Mesendoderm (in vitro differentiated cells): ENCODE results near the gene ACTG1.

Experiments
- DNase-seq: peaks from one replicate; pipeline ENCODE4 v3.0.0; 2013
- H2AK5ac ChIP-seq: 2 replicates; pipeline ENCODE4 v1.6.1; 2013; ENCODE audit warnings: low read length, inconsistent platforms
- H2BK120ac ChIP-seq: 2 replicates; pipeline ENCODE4 v1.6.1; 2013; ENCODE audit warnings: low read depth, mild to moderate bottlenecking, low read length, moderate library complexity, mixed read lengths
- H2BK15ac ChIP-seq: replicated peaks from 2 replicates; pipeline ENCODE4 v1.6.1; 2013; ENCODE audit warnings: low read depth, mild to moderate bottlenecking, moderate library complexity
- H2BK5ac ChIP-seq: 2 replicates; pipeline ENCODE4 v1.6.1; 2013; ENCODE audit warnings: low read length, inconsistent platforms
- H3K18ac ChIP-seq: 2 replicates; pipeline ENCODE4 v1.6.1; 2013; ENCODE audit warnings: mild to moderate bottlenecking, low read length, mixed read lengths
- H3K23ac ChIP-seq: one replicate; pipeline ENCODE4 v1.6.1; 2013; ENCODE audit warnings: low read length
- H3K27ac ChIP-seq: 2 replicates; pipeline ENCODE4 v1.5.1; 2013; ENCODE audit warnings: low read depth, mild to moderate bottlenecking, inconsistent platforms, low read length, moderate library complexity
- H3K27me3 ChIP-seq: 2 replicates; pipeline ENCODE4 v1.6.1; 2013; ENCODE audit warnings: low read length, control low read depth, mild to moderate bottlenecking, inconsistent platforms; ENCODE audit not compliant: insufficient read depth, poor library complexity
- H3K36me3 ChIP-seq: 2 replicates; pipeline ENCODE4 v1.6.1; 2013; ENCODE audit warnings: low read length, inconsistent platforms; ENCODE audit not compliant: control insufficient read depth, insufficient read depth
- H3K4ac ChIP-seq: one replicate; pipeline ENCODE4 v1.6.1; 2013; ENCODE audit warnings: low read depth, mild to moderate bottlenecking, low read length, moderate library complexity
- H3K4me1 ChIP-seq: 2 replicates; pipeline ENCODE4 v1.6.1; 2013; ENCODE audit warnings: low read depth, low read length, inconsistent platforms; ENCODE audit not compliant: control insufficient read depth
- H3K4me2 ChIP-seq: 2 replicates; pipeline ENCODE4 v1.6.1; 2013; ENCODE audit warnings: low read length
- H3K4me3 ChIP-seq: 2 replicates; pipeline ENCODE4 v1.5.1; 2013; ENCODE audit warnings: mild to moderate bottlenecking, low read length
- H3K56ac ChIP-seq: one replicate; pipeline ENCODE4 v1.6.1; 2013; ENCODE audit warnings: low read length
- H3K79me1 ChIP-seq: 2 replicates; pipeline ENCODE4 v1.6.1; 2013; ENCODE audit warnings: low read length, inconsistent platforms
- H3K79me2 ChIP-seq: 2 replicates; pipeline ENCODE4 v1.6.1; 2013; ENCODE audit warnings: mild to moderate bottlenecking, low read length; ENCODE audit not compliant: control insufficient read depth, insufficient read depth
- H3K9ac ChIP-seq: 2 replicates; pipeline ENCODE4 v1.6.1; 2013; ENCODE audit warnings: low read length, inconsistent platforms
- H4K5ac ChIP-seq: one replicate; pipeline ENCODE4 v1.6.1; 2013; ENCODE audit warnings: low read length
- H4K8ac ChIP-seq: one replicate; pipeline ENCODE4 v1.6.1; 2013; ENCODE audit warnings: low read depth, mild to moderate bottlenecking, control low read depth, low read length, moderate library complexity
- WGBS: extraction: QIAGEN DNeasy Blood & Tissue Kit; methylation state at CpG from one replicate; pipeline ENCODE4 v1.1.7; 2013; ENCODE audit warnings: low lambda C conversion rate, missing lambda C conversion rate; ENCODE audit not compliant: insufficient coverage; ENCODE audit errors: extremely low coverage; 5-methylcytosine and 5-hydroxymethylcytosine counted together

The ACTG1 gene

DNA sequence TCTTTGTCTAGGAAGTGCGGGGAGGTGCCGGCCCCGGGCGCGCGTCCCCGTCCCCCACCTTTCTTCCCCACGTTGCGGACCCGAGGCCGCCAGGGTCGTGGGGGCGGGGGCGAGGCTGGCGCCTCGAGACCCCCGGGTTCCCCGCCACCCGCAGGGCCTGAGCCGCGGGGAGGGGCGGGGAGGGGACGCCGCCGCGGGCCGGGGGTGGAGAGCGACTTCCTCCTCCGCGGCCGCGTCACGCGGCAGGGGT is 1.8 kb upstream of the ACTG1 start:
- peak overlapping the region; percentile 99 for H3K18ac ChIP-seq
- no peak for DNase-seq

DNA sequence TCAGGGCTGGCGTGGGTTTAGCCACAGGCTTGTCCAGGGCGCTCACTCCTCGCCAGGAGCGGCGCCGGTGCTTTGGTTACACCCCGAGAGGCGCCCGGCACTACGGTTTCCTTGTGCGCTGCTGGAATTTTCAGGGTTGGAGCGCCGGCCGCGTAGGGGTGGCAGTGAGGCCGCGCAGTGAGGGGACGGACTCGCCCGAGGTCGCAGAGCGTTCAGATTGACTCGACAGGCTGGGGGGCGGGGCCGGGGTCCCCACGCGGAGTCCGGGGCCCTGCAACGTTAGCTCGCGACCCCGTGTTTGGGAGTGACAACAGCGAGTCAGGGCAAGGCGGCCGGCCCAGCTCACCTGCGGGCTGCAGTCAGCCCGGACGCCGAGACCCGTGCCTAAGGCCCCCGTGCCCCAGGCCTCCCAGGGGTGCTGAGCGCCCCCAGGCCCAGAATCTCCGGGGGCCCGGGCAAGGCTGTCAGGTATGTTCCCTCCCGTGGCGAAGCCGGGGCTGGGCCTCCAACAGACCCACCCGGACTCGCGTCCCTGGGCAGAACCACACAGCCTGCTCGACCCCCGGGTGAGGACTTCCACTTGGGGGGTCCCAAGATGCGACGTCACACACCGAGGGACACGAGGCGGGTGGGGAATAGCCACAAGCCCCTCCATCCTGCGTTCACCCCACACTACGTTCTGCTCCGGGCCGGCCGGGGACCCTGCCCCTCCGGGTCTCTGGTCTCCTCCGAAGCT is 1.3 kb upstream of the ACTG1 start:
- peak overlapping the region; percentile 76 for H3K9ac ChIP-seq
- peak overlapping the region; percentile 32 for H2BK120ac ChIP-seq
- H3K4me2 ChIP-seq = peak overlapping the region; percentile 15
- H2BK5ac ChIP-seq = peak overlapping the region; percentile 68
- peak overlapping the region; percentile 20 for H3K4me3 ChIP-seq
- H2BK15ac ChIP-seq = no peak overlapping the region
- H3K27me3 ChIP-seq = no peaks in the 10 kb centered on the region
- H4K5ac ChIP-seq = no peak overlapping the region
- H3K36me3 ChIP-seq = peaks cover 23% of the 10 kb centered on the region
- H3K79me2 ChIP-seq = peaks cover 52% of the 10 kb centered on the region
- peaks cover 5% of the 10 kb centered on the region for H3K79me1 ChIP-seq
- peak overlapping the region; percentile 59 for H4K8ac ChIP-seq
- peak overlapping the region; percentile 87 for H3K56ac ChIP-seq
- no CpG with 5 or more reads among the region's 64 CpGs for WGBS
- H3K18ac ChIP-seq = peak overlapping the region; percentile 99
- H3K4me1 ChIP-seq = peaks cover 12% of the 10 kb centered on the region
- H2AK5ac ChIP-seq = peak overlapping the region; percentile 50
- H3K23ac ChIP-seq = no peak overlapping the region
- peak overlapping the region; percentile 100 for H3K4ac ChIP-seq
- peak overlapping the region; percentile 98 for H3K27ac ChIP-seq
- peak; percentile 85 for DNase-seq

More for the DNA sequence above, 1.8 kb upstream of the ACTG1 start:
- Histone ChIP-seq H3K27me3 (no peaks in the 10 kb centered on the region), H3K27ac (peak overlapping the region; percentile 98), H2AK5ac (no peak overlapping the region), H3K56ac (peak overlapping the region; percentile 87), H2BK120ac (peak overlapping the region; percentile 32), H3K23ac (no peak overlapping the region), H3K4me3 (peak overlapping the region; percentile 20), H3K4ac (peak overlapping the region; percentile 100), H3K79me2 (peaks cover 50% of the 10 kb centered on the region), H3K9ac (peak overlapping the region; percentile 76), H4K8ac (peak overlapping the region; percentile 59), H3K79me1 (peaks cover 5% of the 10 kb centered on the region), H4K5ac (no peak overlapping the region), H3K4me1 (peaks cover 12% of the 10 kb centered on the region), H2BK15ac (no peak overlapping the region), H3K4me2 (peak overlapping the region; percentile 15), H2BK5ac (peak overlapping the region; percentile 28), H3K36me3 (peaks cover 22% of the 10 kb centered on the region)
- no CpG with 5 or more reads among the region's 34 CpGs for WGBS

GRCh38 chr17:81513372-81513752 is 763 bp upstream of the ACTG1 start:
- peak overlapping the region; percentile 50 for H2AK5ac ChIP-seq
- peak; percentile 87 for DNase-seq
- H3K56ac ChIP-seq = peak overlapping the region; percentile 87
- H3K4ac ChIP-seq = peak overlapping the region; percentile 100
- H3K23ac ChIP-seq = peak overlapping the region; percentile 85
- peak overlapping the region; percentile 32 for H2BK120ac ChIP-seq
- no CpG with 5 or more reads among the region's 23 CpGs for WGBS
- H3K79me1 ChIP-seq = peaks cover 5% of the 10 kb centered on the region
- H3K27me3 ChIP-seq = no peaks in the 10 kb centered on the region
- peak overlapping the region; percentile 15 for H3K4me2 ChIP-seq
- H4K8ac ChIP-seq = peak overlapping the region; percentile 66
- no peak overlapping the region for H4K5ac ChIP-seq
- H3K27ac ChIP-seq = peak overlapping the region; percentile 98
- peaks cover 9% of the 10 kb centered on the region for H3K4me1 ChIP-seq
- H2BK15ac ChIP-seq = no peak overlapping the region
- H3K18ac ChIP-seq = peak overlapping the region; percentile 99
- peaks cover 52% of the 10 kb centered on the region for H3K79me2 ChIP-seq
- H3K4me3 ChIP-seq = peak overlapping the region; percentile 20
- H2BK5ac ChIP-seq = peak overlapping the region; percentile 68
- peaks cover 23% of the 10 kb centered on the region for H3K36me3 ChIP-seq
- H3K9ac ChIP-seq = peak overlapping the region; percentile 76

- peak overlapping the region; percentile 82 for H3K18ac ChIP-seq
- no peak overlapping the region for H4K8ac ChIP-seq
- H3K4me3 ChIP-seq = peak overlapping the region; percentile 98
- H3K36me3 ChIP-seq = peaks cover 23% of the 10 kb centered on the region
- DNase-seq = no peak
- no peak overlapping the region for H2AK5ac ChIP-seq
- peaks cover 52% of the 10 kb centered on the region for H3K79me2 ChIP-seq
- peak overlapping the region; percentile 59 for H3K4me2 ChIP-seq
- no peak overlapping the region for H2BK15ac ChIP-seq
- H3K23ac ChIP-seq = peak overlapping the region; percentile 29
- no peak overlapping the region for H3K4ac ChIP-seq
- peak overlapping the region; percentile 81 for H3K9ac ChIP-seq
- peaks cover 5% of the 10 kb centered on the region for H3K79me1 ChIP-seq
- H2BK5ac ChIP-seq = no peak overlapping the region
- H3K27ac ChIP-seq = peak overlapping the region; percentile 8
- H3K27me3 ChIP-seq = no peaks in the 10 kb centered on the region
- no CpG with 5 or more reads among the region's 62 CpGs for WGBS
- H3K56ac ChIP-seq = peak overlapping the region; percentile 98
- H4K5ac ChIP-seq = no peak overlapping the region
- no peak overlapping the region for H2BK120ac ChIP-seq
- H3K4me1 ChIP-seq = peaks cover 2% of the 10 kb centered on the region
Observed at GRCh38 chr17:81511804-81512561, 616 bp downstream of the ACTG1 start.

DNA sequence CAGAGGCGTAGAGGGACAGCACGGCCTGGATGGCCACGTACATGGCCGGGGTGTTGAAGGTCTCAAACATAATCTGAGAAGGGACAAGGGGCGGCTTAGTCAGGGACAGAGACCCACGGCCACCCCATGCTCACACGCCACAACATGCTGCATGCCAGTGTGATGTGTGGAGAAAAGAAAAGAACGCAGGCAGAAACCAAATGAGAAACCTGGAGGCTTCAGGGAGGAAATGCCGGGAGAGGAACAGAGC is 1.1 kb downstream of the ACTG1 start:
- Histone ChIP-seq H3K18ac (no peak overlapping the region), H4K5ac (no peak overlapping the region), H3K4me2 (peak overlapping the region; percentile 59), H3K27me3 (no peaks in the 10 kb centered on the region), H3K23ac (peak overlapping the region; percentile 29), H3K36me3 (peaks cover 23% of the 10 kb centered on the region), H2BK5ac (no peak overlapping the region), H4K8ac (no peak overlapping the region), H2AK5ac (no peak overlapping the region), H3K4ac (no peak overlapping the region), H3K4me1 (peaks cover 2% of the 10 kb centered on the region), H3K4me3 (peak overlapping the region; percentile 98), H3K27ac (peak overlapping the region; percentile 8), H3K9ac (peak overlapping the region; percentile 81), H3K79me2 (peaks cover 48% of the 10 kb centered on the region), H2BK15ac (no peak overlapping the region), H2BK120ac (no peak overlapping the region), H3K79me1 (peaks cover 4% of the 10 kb centered on the region), H3K56ac (peak overlapping the region; percentile 98)
- no peak for DNase-seq
- WGBS = no CpG with 5 or more reads among the region's 9 CpGs
